Smooth muscle cell (in vitro differentiated cells): ENCODE measurements around the gene PTPN6. TPM values are rescaled to one million over a fixed set of nuclear protein-coding genes. Genes with fewer than 3 reads are reported as not detected.
A peak's percentile ranks its signal among the peaks of the same experiment; 100 is the strongest.

Experiments used
- DNase-seq: peaks from one replicate; lab custom pipeline; 2025; ENCODE audit not compliant: unreplicated experiment; lab: John Stamatoyannopoulos, UW
- H2AFZ ChIP-seq: fragments of 200-600 bp; sonication (generic); 2 replicates; pipeline ENCODE4 v1.6.0; 2016; ENCODE audit warnings: antibody characterized with exemption, low read depth, mild to moderate bottlenecking
- H3F3A ChIP-seq: fragments of 200-600 bp; sonication (generic); 2 replicates; pipeline ENCODE4 v1.6.0; 2017; ENCODE audit warnings: antibody characterized with exemption, low read depth
- H3K27ac ChIP-seq: fragments of 200-600 bp; sonication (generic); 2 replicates; pipeline ENCODE4 v1.5.1; 2016; ENCODE audit warnings: low read depth, mild to moderate bottlenecking
- H3K27me3 ChIP-seq: fragments of 200-600 bp; sonication (generic); 2 replicates; pipeline ENCODE4 v1.6.1; 2016; ENCODE audit warnings: low read depth, mild to moderate bottlenecking
- H3K36me3 ChIP-seq: fragments of 200-600 bp; sonication (generic); 2 replicates; pipeline ENCODE4 v1.5.1; 2016; ENCODE audit warnings: low read depth
- H3K4me1 ChIP-seq: fragments of 200-600 bp; sonication (generic); 2 replicates; pipeline ENCODE4 v1.5.1; 2016; ENCODE audit warnings: low read depth
- H3K4me2 ChIP-seq: fragments of 200-600 bp; sonication (generic); 2 replicates; pipeline ENCODE4 v1.6.0; 2016; ENCODE audit warnings: mild to moderate bottlenecking
- H3K4me3 ChIP-seq: fragments of 200-600 bp; sonication (generic); 2 replicates; pipeline ENCODE4 v1.5.1; 2016; ENCODE audit warnings: mild to moderate bottlenecking
- H3K79me2 ChIP-seq: fragments of 200-600 bp; sonication (generic); 2 replicates; pipeline ENCODE4 v1.6.0; 2016; ENCODE audit warnings: low read depth, mild to moderate bottlenecking
- H3K9ac ChIP-seq: fragments of 200-600 bp; sonication (generic); 2 replicates; pipeline ENCODE4 v1.6.0; 2016; ENCODE audit warnings: low read depth
- H3K9me3 ChIP-seq: fragments of 200-600 bp; sonication (generic); replicated peaks from 2 replicates; pipeline ENCODE4 v1.5.1; 2016; ENCODE audit warnings: low read depth
- H4K20me1 ChIP-seq: fragments of 200-600 bp; sonication (generic); 2 replicates; pipeline ENCODE4 v1.6.0; 2016; ENCODE audit warnings: low read depth
- WGBS: methylation state at CpG from one replicate; pipeline ENCODE4 v1.1.7; 2016; ENCODE audit warnings: low lambda C conversion rate; 5-methylcytosine and 5-hydroxymethylcytosine counted together
- polyA plus RNA-seq: library from polyadenylated mRNA; unstranded; fragments of >200 nt; fragmentation: Nextera tagmentation; extraction: Ambion mirVana; gene quantifications from 2 replicates; pipeline ENCODE4 v1.2.1, GENCODE V29; 2016
- total RNA-seq: library from RNA; depleted of rRNA; stranded (reverse); fragments of >200 nt; gene quantifications from 2 replicates; pipeline ENCODE4 v1.2.3, GENCODE V29; 2014
- TF ChIP-seq, protein P1 (sequence below): fragments of 200-600 bp; sonication (generic); IDR thresholded peaks from 2 replicates; pipeline ENCODE4 v1.5.1; 2017; ENCODE audit warnings: borderline replicate concordance, mild to moderate bottlenecking, antibody characterized with exemption; ENCODE audit not compliant: insufficient read depth, poor library complexity, severe bottlenecking

The PTPN6 gene
- total and polyA plus RNA-seq, 2 experiments from 2014 or later: 2.8 to 4.3 TPM

DNA sequence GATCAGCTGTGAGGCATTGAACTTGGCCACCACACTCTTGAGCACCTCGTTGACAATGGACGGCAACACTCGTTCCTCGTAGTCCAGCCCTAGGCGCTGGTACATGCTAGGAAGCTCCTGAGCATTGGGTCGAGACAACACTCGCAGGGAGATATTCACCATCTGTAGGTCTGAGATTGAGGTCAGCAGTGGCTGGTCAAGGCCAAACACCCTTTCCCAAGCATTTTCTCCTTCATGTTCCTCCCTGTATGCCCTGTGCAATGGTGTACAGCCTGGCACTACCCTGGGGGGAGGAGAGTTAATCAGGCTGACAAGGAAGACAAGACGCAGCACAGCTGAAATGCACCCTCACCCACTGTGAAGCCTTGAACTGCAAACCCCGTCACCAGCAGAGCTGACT is 17.3 kb downstream of the PTPN6 start:
- Histone ChIP-seq H3K9ac (no peak overlapping the region), H3K4me2 (no peak overlapping the region), H3K9me3 (no peaks in the 10 kb centered on the region), H3K4me1 (peaks cover 11% of the 10 kb centered on the region), H3F3A (peaks cover 43% of the 10 kb centered on the region), H3K4me3 (no peak overlapping the region), H3K79me2 (peaks cover 39% of the 10 kb centered on the region), H2AFZ (no peak overlapping the region), H4K20me1 (peaks cover 5% of the 10 kb centered on the region), H3K27me3 (no peaks in the 10 kb centered on the region), H3K36me3 (no peaks in the 10 kb centered on the region), H3K27ac (peak overlapping the region; percentile 70)
- no peak for DNase-seq
- TF ChIP-seq, protein P1, sequence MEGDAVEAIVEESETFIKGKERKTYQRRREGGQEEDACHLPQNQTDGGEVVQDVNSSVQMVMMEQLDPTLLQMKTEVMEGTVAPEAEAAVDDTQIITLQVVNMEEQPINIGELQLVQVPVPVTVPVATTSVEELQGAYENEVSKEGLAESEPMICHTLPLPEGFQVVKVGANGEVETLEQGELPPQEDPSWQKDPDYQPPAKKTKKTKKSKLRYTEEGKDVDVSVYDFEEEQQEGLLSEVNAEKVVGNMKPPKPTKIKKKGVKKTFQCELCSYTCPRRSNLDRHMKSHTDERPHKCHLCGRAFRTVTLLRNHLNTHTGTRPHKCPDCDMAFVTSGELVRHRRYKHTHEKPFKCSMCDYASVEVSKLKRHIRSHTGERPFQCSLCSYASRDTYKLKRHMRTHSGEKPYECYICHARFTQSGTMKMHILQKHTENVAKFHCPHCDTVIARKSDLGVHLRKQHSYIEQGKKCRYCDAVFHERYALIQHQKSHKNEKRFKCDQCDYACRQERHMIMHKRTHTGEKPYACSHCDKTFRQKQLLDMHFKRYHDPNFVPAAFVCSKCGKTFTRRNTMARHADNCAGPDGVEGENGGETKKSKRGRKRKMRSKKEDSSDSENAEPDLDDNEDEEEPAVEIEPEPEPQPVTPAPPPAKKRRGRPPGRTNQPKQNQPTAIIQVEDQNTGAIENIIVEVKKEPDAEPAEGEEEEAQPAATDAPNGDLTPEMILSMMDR: no peak
- 93% methylated on average over 9 of the region's 9 CpGs for WGBS

DNA sequence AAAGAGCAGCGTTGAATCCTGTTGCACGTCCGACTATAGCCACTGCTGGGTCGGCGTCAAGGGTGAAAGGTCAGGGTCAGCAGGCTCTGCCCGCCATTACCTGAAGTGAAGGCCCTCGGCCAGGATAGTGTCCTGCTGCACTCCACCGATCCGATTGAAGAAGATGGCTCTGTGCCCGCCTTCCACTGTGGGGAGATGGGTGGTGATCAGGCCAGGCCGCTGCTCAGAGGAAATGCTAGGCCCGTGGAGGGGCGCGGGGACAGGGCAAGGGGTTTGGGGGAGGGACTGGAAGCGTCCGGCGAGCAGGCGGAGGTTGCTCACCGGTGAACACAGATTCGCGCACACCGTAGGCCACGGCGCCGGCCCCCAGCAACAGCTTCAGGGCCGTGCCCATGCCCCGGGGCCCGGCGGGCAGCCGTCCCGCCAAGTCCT is 19.0 kb downstream of the PTPN6 start:
- peaks cover 11% of the 10 kb centered on the region for H3K4me1 ChIP-seq
- H3K36me3 ChIP-seq: no peaks in the 10 kb centered on the region
- peaks cover 33% of the 10 kb centered on the region for H3F3A ChIP-seq
- no peak for DNase-seq
- under 1% methylated on average over 18 of the region's 31 CpGs for WGBS
- H2AFZ ChIP-seq: peak overlapping the region; percentile 61
- H3K4me2 ChIP-seq: peak overlapping the region; percentile 99
- H3K27me3 ChIP-seq: no peaks in the 10 kb centered on the region
- H4K20me1 ChIP-seq: peaks cover 5% of the 10 kb centered on the region
- TF ChIP-seq, protein P1: no peak
- H3K9me3 ChIP-seq: no peaks in the 10 kb centered on the region
- peak overlapping the region; percentile 70 for H3K27ac ChIP-seq
- H3K79me2 ChIP-seq: peaks cover 39% of the 10 kb centered on the region
- peak overlapping the region; percentile 95 for H3K9ac ChIP-seq
- H3K4me3 ChIP-seq: peak overlapping the region; percentile 88

GRCh38 chr12:6974180-6974579 is 23.0 kb downstream of the PTPN6 start:
- Histone ChIP-seq H3K4me3 (no peak overlapping the region), H3K27me3 (no peaks in the 10 kb centered on the region), H3K4me1 (peaks cover 6% of the 10 kb centered on the region), H3K79me2 (peaks cover 33% of the 10 kb centered on the region), H2AFZ (no peak overlapping the region), H3K27ac (no peak overlapping the region), H4K20me1 (no peaks in the 10 kb centered on the region), H3K9me3 (no peaks in the 10 kb centered on the region), H3F3A (peaks cover 11% of the 10 kb centered on the region), H3K36me3 (no peaks in the 10 kb centered on the region), H3K4me2 (no peak overlapping the region), H3K9ac (no peak overlapping the region)
- DNase-seq: no peak
- over 99% methylated on average over 6 of the region's 6 CpGs for WGBS
- TF ChIP-seq, protein P1: no peak

- no peak for DNase-seq
- H4K20me1 ChIP-seq: no peaks in the 10 kb centered on the region
Observed at GRCh38 chr12:6975297-6976032, 24.3 kb downstream of the PTPN6 start.

More at GRCh38 chr12:6975297-6976032, 24.3 kb downstream of the PTPN6 start:
- no peaks in the 10 kb centered on the region for H3K36me3 ChIP-seq
- no peaks in the 10 kb centered on the region for H3K27me3 ChIP-seq
- no peak overlapping the region for H2AFZ ChIP-seq
- H3K4me3 ChIP-seq: no peak overlapping the region
- H3F3A ChIP-seq: peaks cover 9% of the 10 kb centered on the region
- H3K79me2 ChIP-seq: peaks cover 20% of the 10 kb centered on the region
- H3K27ac ChIP-seq: no peak overlapping the region
- no peak overlapping the region for H3K9ac ChIP-seq
- no peak overlapping the region for H3K4me2 ChIP-seq
- H3K4me1 ChIP-seq: no peaks in the 10 kb centered on the region
- H3K9me3 ChIP-seq: no peaks in the 10 kb centered on the region
- TF ChIP-seq, protein P1: no peak
- 97% methylated on average over 2 of the region's 2 CpGs for WGBS
